ENCODE data around the gene MFSD1.

MFSD1 gene

DNA sequence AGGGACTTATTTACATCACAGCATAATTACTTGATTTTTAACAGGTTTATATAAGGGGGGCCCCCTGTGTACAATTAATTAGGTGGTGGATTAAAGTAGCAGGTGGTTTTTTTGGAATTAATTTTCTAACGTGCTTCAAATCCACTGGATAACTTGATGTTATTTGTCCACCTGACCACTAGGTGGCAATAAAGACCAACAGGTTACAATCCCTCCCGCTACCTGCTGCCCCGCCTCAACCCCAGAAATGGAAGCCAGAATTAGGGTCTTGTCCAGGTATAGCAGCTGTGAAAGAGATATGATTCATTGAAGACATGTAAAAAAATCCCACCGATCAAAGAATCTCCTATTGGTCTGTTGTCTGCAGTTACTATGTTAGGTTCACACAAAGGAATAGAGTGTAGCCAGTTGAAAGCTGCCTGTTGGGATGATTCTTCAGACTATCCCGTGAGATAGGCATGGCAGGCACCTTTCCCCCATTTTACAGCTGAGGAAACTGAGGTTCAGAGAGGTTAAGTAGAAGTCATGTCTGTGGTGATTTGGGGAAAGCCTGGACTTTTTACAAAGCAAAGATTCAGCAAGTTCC lies 44.0 kb downstream of the MFSD1 start:
- POLR2A ChIA-PET, result interaction anchor here (0.6 kb wide), 1 partner anchor 301 kb away, joined by 3 read pairs; no protein-coding TSS in a partner anchor
- CTCF ChIA-PET, result interaction anchor here (0.6 to 3.5 kb wide), 4 partner anchors 118 to 414 kb away, joined by 3 to 19 read pairs (median 4); no protein-coding TSS in a partner anchor
- DNase-seq (ENCODE audit: extremely low spot score), result peak; percentile 67
- no peak for TF ChIP-seq LEF1 (IDR thresholded peaks at IDR 0.05; ENCODE audit: borderline replicate concordance)
- TF ChIP-seq HDGF (IDR thresholded peaks at IDR 0.05; ENCODE audit: borderline replicate concordance), result no peak
- no peak for TF ChIP-seq ARNT (IDR thresholded peaks at IDR 0.05)
- no peak for TF ChIP-seq FOXA1 (IDR thresholded peaks at IDR 0.05)

DNA sequence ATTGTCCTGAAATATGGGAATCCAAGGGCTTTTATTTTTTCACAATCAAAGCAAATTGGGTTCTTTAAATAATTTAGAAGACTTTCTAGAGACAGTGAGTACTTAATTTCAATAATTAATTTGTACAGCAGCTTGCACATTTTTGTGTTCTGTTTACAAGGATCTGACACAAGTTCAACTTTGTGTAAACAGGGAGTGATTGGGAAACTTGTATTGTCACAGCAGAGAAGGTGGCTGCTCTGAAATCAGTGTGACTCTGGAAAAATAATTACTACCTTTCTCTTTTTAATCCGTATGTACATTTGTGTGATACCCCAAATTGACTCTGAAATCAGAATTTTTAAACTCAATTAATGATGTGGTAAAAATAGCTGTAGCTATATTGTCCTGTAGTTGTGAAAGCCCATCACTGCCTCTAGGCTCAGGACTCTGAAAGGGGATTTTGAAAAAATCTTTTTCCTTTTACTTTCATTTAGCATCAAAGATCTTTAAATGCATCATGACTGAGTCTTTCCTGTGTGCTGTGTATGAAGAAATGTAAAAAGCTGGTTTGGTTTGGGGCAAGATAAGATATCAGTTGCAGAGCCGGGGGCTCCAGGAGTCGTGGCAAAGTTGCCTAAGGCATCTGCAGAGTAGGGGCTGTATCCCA lies 45.1 kb downstream of the MFSD1 start:
- ChIA-PET POLR2A (no interaction called here), CTCF (interaction anchor here (3.5 kb wide), 1 partner anchor 413 kb away, joined by 19 read pairs; no protein-coding TSS in a partner anchor)
- DNase-seq (ENCODE audit: extremely low spot score), result no peak
- TF ChIP-seq TARDBP (IDR thresholded peaks at IDR 0.05), result no peak
- TF ChIP-seq ARNT (IDR thresholded peaks at IDR 0.05), result no peak
- TF ChIP-seq, protein P1, sequence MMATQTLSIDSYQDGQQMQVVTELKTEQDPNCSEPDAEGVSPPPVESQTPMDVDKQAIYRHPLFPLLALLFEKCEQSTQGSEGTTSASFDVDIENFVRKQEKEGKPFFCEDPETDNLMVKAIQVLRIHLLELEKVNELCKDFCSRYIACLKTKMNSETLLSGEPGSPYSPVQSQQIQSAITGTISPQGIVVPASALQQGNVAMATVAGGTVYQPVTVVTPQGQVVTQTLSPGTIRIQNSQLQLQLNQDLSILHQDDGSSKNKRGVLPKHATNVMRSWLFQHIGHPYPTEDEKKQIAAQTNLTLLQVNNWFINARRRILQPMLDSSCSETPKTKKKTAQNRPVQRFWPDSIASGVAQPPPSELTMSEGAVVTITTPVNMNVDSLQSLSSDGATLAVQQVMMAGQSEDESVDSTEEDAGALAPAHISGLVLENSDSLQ (IDR thresholded peaks at IDR 0.05), result no peak
- no peak for TF ChIP-seq FOXM1 (IDR thresholded peaks at IDR 0.05; ENCODE audit: borderline replicate concordance)
- TF ChIP-seq LEF1 (IDR thresholded peaks at IDR 0.05; ENCODE audit: borderline replicate concordance), result no peak
- TF ChIP-seq FOXK2 (IDR thresholded peaks at IDR 0.05), result no peak
- no peak for TF ChIP-seq SUZ12 (IDR thresholded peaks at IDR 0.05)
- no peak for TF ChIP-seq BHLHE40 (IDR thresholded peaks at IDR 0.05; ENCODE audit: borderline replicate concordance)
- no peak for TF ChIP-seq NFRKB (IDR thresholded peaks at IDR 0.05)
- no peak for TF ChIP-seq FOXA1 (IDR thresholded peaks at IDR 0.05)
- no peak for TF ChIP-seq ELF4 (IDR thresholded peaks at IDR 0.05)
- TF ChIP-seq HDGF (IDR thresholded peaks at IDR 0.05; ENCODE audit: borderline replicate concordance), result no peak
- no peak for TF ChIP-seq ZNF384 (IDR thresholded peaks at IDR 0.05)
- TF ChIP-seq L3MBTL2 (conservative IDR thresholded peaks at IDR 0.05), result no peak
- TF ChIP-seq SP1 (IDR thresholded peaks at IDR 0.05), result no peak
- no peak for TF ChIP-seq CTBP1 (IDR thresholded peaks at IDR 0.05; ENCODE audit: borderline replicate concordance)

DNA sequence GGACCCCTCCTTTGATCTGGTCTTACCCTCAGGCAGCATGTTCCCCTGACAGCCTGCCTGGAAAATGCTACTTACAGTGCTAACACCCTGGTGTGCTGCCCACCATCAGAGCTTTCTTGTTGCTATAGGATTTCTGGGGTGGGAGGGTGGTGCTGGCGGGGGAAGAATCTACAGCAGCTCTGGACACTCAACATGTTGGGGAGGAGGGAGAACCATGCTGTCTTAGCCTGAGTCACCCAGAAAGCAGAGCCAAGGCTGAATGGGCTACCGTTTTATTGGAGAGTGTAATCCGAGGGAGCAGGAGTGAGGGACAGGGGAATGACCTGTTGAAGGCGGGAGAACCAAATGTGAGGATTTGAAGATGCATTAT lies 45.6 kb downstream of the MFSD1 start:
- ChIA-PET CTCF (no interaction called here), POLR2A (no interaction called here)
- TF ChIP-seq LEF1 (IDR thresholded peaks at IDR 0.05; ENCODE audit: borderline replicate concordance) (no peak), FOXK2 (IDR thresholded peaks at IDR 0.05) (no peak), FOXA1 (IDR thresholded peaks at IDR 0.05) (no peak), L3MBTL2 (conservative IDR thresholded peaks at IDR 0.05) (no peak), CTBP1 (IDR thresholded peaks at IDR 0.05; ENCODE audit: borderline replicate concordance) (no peak), ZNF384 (IDR thresholded peaks at IDR 0.05) (no peak), TARDBP (IDR thresholded peaks at IDR 0.05) (no peak), SP1 (IDR thresholded peaks at IDR 0.05) (no peak), ARNT (IDR thresholded peaks at IDR 0.05) (no peak), ELF4 (IDR thresholded peaks at IDR 0.05) (no peak)

DNA sequence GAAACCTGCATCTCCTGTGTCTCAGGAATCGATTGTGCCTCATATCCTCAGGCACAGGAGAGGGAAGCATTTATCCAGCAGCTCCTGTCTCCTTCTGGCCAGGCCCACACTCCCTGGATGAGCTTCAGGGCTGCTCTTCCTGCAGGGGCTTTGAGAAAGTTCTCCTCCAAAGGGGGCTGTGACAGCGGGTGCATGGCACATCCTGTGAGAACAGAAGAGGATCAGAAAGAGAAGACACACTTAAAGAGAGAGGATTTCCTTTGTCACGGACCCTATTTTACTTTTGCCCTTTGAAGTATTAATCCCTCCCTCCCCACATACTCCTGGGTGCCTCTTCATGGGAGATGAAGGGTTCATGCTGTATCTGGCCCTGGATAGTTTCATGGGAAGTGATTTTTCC lies 46.0 kb downstream of the MFSD1 start:
- CTCF ChIA-PET, result no interaction called here

More for the DNA sequence above, 45.6 kb downstream of the MFSD1 start:
- DNase-seq (ENCODE audit: extremely low spot score), result no peak

DNA sequence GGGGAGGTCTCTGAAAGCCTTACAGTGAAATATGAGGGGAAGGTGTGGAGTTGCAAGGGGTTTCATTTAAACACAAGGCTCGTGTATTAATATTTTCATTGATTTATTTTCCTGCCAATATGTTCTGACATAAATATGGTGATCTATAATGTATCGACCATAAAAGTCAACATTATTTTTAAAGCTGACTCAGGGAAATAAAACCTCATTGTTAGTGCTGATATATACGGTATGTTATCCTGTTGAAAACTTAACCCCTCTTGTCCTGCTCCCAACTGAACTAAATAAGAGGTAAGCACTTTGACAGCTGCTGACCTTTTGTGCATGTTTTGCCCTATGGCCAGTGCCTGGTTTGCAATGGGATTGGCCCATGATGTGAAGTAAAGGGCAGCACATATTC lies 47.9 kb downstream of the MFSD1 start:
- TF ChIP-seq TARDBP (IDR thresholded peaks at IDR 0.05) (no peak), SP1 (IDR thresholded peaks at IDR 0.05) (no peak), FOXK2 (IDR thresholded peaks at IDR 0.05) (no peak), L3MBTL2 (conservative IDR thresholded peaks at IDR 0.05) (no peak), CTBP1 (IDR thresholded peaks at IDR 0.05; ENCODE audit: borderline replicate concordance) (no peak), NFRKB (IDR thresholded peaks at IDR 0.05) (no peak), HDGF (IDR thresholded peaks at IDR 0.05; ENCODE audit: borderline replicate concordance) (no peak), ZNF384 (IDR thresholded peaks at IDR 0.05) (no peak)
- TF ChIP-seq, protein P1 (IDR thresholded peaks at IDR 0.05), result no peak
- CTCF ChIA-PET, result no interaction called here
- POLR2A ChIA-PET, result no interaction called here
- no peak for DNase-seq (ENCODE audit: extremely low spot score)

More for the DNA sequence above, 46.0 kb downstream of the MFSD1 start:
- POLR2A ChIA-PET, result no interaction called here
- TF ChIP-seq FOXA1 (IDR thresholded peaks at IDR 0.05) (no peak), TARDBP (IDR thresholded peaks at IDR 0.05) (no peak), CTBP1 (IDR thresholded peaks at IDR 0.05; ENCODE audit: borderline replicate concordance) (no peak), ELF4 (IDR thresholded peaks at IDR 0.05) (no peak), ZNF384 (IDR thresholded peaks at IDR 0.05) (no peak), L3MBTL2 (conservative IDR thresholded peaks at IDR 0.05) (no peak), FOXM1 (IDR thresholded peaks at IDR 0.05; ENCODE audit: borderline replicate concordance) (no peak), FOXK2 (IDR thresholded peaks at IDR 0.05) (no peak), SP1 (IDR thresholded peaks at IDR 0.05) (no peak), HDGF (IDR thresholded peaks at IDR 0.05; ENCODE audit: borderline replicate concordance) (no peak)
- TF ChIP-seq, protein P1 (IDR thresholded peaks at IDR 0.05), result no peak
- no peak for DNase-seq (ENCODE audit: extremely low spot score)

DNA sequence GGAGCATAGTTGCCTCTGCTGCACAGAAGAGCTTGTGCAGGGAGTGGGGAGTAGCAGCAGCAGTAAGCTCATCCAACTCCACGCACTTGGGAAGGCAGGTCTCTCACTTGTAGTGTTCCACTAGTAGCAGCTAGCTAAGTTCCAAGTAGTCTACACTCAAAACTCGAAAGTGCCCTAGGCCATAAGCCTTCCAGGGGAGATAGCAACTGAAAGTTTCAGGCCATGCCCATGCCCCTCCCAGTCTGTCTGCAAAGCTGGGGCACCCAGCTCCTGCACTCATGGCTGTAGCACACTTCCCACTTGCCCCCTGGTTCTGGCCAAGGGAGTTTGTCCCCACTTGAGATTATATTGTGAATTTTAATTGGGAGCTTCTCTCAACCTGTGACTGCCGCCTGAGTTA lies 57.5 kb downstream of the MFSD1 start:
- DNase-seq (ENCODE audit: extremely low spot score), result no peak
- TF ChIP-seq BHLHE40 (IDR thresholded peaks at IDR 0.05; ENCODE audit: borderline replicate concordance), result no peak
- no peak for TF ChIP-seq SUZ12 (IDR thresholded peaks at IDR 0.05)
- TF ChIP-seq CTBP1 (IDR thresholded peaks at IDR 0.05; ENCODE audit: borderline replicate concordance), result no peak
- TF ChIP-seq, protein P1 (IDR thresholded peaks at IDR 0.05), result no peak
- TF ChIP-seq HDGF (IDR thresholded peaks at IDR 0.05; ENCODE audit: borderline replicate concordance), result no peak
- no peak for TF ChIP-seq ARNT (IDR thresholded peaks at IDR 0.05)
- no peak for TF ChIP-seq FOXK2 (IDR thresholded peaks at IDR 0.05)
- no peak for TF ChIP-seq SP1 (IDR thresholded peaks at IDR 0.05)
- TF ChIP-seq FOXA1 (IDR thresholded peaks at IDR 0.05), result no peak
- TF ChIP-seq ELF4 (IDR thresholded peaks at IDR 0.05), result no peak
- no peak for TF ChIP-seq L3MBTL2 (conservative IDR thresholded peaks at IDR 0.05)
- TF ChIP-seq LEF1 (IDR thresholded peaks at IDR 0.05; ENCODE audit: borderline replicate concordance), result no peak
- no peak for TF ChIP-seq FOXM1 (IDR thresholded peaks at IDR 0.05; ENCODE audit: borderline replicate concordance)
- TF ChIP-seq NFRKB (IDR thresholded peaks at IDR 0.05), result no peak
- no peak for TF ChIP-seq ZNF384 (IDR thresholded peaks at IDR 0.05)
- no peak for TF ChIP-seq TARDBP (IDR thresholded peaks at IDR 0.05)
- ChIA-PET CTCF (no interaction called here), POLR2A (no interaction called here)

Data from HEK293T (cell line).